Tongue (tissue), 2 donors: ENCODE measurements around the gene TRAF3IP1. TPM values are rescaled to one million over a fixed set of nuclear protein-coding genes. Genes with fewer than 3 reads are reported as not detected.
"Not testable (repeated sequence)": the region's sequence is repeated elsewhere in the genome, so short reads cannot be mapped to it uniquely, and the experiment has no call there.

ENCODE experiments used
- DNase-seq: peaks from one replicate; pipeline ENCODE4 v3.0.0-alpha.2; 2015
- total RNA-seq: library from RNA; depleted of rRNA; stranded (reverse); fragments of >200 nt; gene quantifications from one replicate; pipeline ENCODE4 v1.2.3, GENCODE V29; 2014

TRAF3IP1 gene
- total RNA-seq, 1 donor from 2014 or later, result 3.5 TPM

DNA sequence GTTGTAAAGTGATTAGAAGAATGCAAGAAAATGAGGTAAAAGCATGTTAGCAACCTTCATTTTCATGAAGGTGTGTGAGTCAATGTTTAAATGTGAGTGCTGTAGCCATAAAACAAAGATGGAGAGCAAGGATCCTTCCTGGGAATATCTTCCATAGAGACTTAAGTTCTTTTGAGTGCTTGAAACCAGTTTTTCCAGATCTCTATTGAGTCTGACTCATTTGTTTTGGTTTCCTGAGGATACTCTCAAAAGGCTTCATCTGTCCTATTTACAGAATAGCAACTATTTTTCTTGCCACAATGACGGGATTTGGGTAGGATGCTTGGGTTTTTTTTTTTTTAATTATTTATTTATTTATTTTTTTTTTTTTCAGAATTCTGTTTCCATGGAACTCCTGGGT lies 60.5 kb downstream of the TRAF3IP1 start:
- peak; percentile 43 for DNase-seq

DNA sequence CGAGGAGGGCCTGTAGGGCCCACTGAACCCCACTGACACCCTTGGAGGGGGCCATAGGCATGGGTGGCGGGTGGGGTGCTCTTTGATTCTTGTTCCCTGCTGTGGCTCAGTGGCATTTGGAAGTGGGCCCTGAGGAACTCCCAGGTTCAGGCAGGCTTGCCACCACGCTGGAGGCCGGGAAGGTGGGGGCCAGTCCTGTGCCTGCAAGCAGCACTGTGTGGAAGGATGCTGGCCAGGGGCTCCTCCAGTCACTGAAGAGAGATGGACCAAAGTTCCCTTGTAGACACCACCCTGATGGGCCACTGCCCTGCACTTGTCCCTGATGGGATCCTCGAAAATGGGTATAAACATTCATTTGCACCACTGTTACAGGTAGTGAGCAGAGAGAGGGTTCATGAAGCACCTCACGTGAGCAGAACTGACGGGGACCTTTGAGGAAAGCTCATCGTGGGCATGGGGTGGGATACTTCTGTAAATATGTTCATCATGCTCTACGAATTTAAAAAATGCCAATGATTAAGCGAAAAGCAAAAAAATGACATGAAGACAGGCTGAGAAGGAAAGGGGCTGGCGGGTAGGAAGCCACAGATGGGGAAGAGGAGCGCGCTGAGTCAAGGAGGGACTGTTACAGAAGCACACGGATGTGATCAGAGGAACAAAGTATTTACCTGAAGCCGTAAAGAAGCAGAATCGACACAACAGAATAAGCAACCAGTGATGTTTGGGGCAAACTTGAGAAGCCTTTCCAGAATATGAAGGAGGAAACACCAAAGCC lies 61.2 kb downstream of the TRAF3IP1 start:
- no peak for DNase-seq

DNA sequence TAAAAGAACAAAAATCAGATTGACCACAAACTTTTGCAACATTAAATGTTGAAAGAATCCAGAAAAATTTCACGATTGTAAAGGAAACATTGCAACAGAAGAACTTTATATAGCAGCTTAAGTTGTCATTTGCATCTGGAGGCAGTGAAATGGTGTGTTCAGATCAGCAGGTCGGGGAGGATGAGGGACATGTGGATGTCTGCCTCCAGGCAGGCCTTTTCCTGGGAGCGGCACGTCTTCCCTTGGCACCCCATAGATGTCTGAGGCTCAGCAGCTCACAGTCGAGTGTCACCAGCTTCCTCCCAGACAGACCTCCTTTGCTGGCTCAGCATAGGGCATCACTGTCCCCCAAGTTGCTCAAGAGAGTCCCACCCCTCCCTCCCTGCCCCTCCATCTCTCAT lies 62.1 kb downstream of the TRAF3IP1 start:
- no peak for DNase-seq

DNA sequence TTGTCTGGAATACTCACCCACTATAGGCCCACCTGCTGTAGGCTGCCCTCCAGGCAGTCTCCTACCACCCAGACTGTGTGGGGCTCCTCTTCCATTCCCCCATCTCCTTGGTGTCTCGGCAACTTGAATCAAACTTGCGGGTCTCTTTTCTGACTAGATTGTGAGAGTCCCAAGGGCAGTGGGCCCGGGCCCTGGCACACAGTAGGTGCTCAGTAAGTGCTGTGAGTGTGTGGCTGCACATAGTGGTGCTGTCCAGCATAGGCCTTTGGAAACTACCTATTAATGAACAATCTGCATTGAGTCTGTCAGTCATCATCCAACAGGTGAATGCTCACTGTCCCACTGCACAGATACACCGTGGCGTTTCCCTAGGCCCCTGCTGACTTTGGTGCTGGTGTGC lies 62.8 kb downstream of the TRAF3IP1 start:
- DNase-seq, result no peak

DNA sequence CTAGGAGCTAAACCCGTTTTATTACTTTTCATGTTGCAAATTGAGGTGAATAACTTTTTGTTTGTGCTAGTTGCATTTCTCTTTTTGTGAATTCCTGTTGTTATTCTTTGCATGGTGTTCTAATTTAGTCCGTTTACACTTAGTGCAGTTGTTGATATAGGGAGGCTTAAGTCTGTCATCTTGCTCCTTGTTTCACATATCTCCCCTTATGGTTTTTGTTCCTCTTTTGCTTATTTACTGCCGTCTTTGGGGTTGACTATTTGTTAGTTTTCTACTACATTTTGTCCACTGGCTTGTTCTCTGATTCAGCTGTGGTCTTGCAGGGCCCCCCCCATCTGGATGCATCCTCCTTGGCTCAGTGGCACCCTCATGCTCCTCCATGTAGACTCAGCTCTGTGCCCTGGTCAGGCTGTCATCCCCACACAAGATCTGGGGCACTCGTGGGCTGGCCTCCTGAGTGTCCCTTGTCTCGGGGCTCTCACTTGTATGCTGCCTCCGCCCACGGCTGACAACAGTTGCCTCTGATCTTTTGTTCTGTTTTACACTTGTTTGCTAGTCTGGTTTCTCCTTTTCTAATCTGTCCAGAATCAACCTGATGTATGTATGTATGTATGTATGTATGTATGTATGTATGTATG lies 63.5 kb downstream of the TRAF3IP1 start:
- no peak for DNase-seq

DNA sequence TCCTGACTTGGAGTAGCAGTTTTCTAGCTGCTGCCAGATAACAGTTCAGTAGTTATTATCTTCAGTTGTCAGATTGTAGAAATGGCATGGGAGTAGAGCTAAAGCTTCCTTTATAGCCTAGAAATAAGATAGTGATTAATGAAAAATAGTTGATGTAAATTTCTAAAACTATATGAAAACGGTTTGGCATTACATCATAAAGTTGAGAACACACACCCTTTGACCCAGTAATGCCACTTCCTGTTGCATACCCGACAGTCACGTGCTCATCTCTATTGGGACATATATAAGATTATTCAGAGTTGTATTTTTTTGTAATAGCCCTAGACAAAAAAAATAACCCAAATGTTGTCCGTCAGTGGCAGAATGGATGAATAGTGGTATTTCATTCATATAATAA lies 67.0 kb downstream of the TRAF3IP1 start:
- no peak for DNase-seq

DNA sequence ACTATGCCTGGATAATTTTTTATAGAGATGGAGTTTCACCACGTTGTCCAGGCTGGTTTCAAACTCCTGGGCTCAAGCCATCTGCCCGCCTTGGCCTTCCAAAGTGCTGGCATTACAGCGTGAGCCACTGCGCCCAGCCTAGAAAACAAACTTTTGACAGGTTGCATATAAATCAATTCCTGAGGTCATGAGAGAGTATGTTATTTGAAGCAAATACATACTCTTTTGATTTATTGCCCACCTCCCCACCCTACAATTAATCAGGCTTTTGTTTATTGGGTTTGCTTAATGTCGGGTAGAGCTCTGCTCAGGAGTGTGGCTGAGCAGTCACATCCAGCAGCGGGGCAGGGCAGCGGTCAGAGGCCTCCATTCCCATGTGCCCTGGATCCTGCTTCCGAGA lies 68.5 kb downstream of the TRAF3IP1 start:
- DNase-seq, result no peak

DNA sequence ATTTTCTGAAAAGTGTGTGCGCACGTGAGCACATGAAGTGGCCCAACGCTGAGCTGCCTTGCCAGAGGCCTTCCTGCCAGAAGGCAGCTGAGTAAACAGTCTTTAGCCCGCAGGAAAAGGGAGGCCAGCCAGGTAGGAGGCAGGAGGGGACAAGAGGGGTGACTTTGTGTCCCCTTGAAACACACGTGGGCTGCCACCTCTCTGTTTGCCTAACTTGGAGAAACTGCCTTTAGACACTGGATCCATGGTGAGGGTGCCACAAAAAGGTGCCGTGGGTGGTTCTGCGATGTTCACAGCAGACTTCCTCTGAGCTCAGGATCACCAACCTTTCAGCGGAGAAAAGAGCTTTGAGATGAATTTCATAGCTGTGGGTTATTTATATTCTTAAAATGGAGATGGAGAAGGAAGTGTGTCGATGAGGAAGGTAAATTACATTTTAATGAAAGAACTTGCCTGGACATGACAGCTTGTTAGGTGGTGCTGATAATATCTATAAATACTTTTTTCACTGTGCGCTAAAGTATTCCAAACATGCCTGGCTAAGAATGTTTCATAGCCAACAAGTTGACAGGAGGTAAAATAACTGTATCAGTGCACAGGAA lies 69.8 kb downstream of the TRAF3IP1 start:
- peak; percentile 58 for DNase-seq

DNA sequence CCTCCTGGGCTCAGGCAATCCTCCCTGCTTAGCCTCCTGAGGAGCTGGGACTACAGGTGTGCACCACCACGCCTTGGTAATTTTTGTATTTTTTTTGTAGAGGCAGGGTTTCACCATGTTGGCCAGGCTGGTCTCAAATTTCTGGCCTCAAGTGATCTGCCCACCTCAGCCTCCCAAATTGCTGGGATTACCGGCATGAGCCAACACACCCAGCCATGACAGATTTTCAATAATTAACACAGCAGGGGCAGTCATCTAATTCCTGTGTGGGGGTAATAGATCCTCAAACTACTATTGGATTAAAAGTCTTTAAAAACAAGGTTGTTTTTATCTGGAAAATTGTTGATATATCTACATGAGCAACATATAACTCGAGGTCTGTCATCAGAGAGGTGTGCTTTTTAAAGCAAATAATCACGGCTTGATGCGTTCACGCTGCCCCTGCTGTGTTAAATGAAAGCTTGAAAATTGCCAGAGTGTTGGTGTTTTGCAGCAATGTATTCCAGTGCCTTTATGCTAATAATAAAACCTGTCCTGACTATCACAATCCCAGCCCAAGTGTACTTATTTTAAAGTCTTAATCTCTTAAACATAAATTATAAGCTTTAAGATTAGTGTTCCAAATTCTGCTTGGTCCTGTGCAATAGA lies 70.8 kb downstream of the TRAF3IP1 start:
- DNase-seq, result no peak

DNA sequence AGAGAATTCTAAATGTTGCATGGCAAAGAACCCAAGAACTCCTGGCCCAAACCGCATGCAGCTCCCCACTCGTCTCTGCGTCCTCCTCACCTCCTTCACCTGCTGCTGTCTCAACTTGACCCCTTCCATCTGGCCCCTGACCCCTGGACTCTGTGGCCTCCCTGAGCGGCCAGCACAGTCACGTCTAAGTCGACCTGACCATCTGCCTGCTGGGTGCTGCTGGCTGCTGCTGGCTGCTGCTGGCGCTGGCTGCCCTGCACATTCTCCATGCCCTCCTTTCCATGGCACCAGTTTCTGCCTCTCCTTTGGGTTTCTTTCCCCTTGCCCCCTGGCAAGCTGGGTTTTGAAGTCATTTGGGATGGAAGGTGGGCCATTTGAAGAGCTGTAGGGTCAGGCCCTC lies 76.3 kb downstream of the TRAF3IP1 start:
- DNase-seq, result no peak

DNA sequence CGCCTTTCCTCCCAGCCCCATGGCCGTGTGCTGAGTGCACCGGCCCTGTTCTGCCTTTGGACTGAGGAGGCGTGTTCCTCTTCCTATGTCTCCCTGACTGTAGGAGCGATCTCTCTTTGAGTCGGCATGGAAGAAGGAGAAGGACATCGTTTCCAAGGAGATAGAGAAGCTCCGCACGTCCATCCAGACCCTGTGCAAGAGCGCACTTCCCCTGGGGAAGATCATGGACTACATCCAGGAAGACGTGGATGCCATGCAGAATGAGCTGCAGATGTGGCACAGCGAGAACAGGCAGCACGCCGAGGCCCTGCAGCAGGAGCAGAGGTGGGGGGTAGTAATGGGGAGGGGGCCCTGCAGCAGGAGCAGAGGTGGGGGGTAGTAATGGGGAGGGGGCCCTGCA lies 77.0 kb downstream of the TRAF3IP1 start:
- no peak for DNase-seq

DNA sequence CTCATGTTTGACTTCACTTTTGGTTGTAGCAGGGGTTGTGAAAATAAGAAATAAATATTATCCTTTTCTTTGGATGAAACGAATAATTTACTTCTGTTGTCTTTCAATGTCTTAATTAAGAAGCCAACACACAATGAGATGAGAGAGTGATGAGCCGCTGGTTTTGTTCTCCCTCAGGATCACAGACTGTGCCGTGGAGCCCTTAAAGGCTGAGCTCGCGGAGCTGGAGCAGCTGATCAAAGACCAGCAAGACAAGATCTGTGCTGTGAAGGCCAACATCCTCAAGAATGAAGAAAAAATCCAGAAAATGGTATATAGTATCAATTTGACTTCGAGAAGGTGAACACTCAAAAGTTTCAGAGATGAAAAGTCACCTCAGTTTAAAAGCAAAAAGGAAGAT lies 78.3 kb downstream of the TRAF3IP1 start:
- DNase-seq, result no peak

DNA sequence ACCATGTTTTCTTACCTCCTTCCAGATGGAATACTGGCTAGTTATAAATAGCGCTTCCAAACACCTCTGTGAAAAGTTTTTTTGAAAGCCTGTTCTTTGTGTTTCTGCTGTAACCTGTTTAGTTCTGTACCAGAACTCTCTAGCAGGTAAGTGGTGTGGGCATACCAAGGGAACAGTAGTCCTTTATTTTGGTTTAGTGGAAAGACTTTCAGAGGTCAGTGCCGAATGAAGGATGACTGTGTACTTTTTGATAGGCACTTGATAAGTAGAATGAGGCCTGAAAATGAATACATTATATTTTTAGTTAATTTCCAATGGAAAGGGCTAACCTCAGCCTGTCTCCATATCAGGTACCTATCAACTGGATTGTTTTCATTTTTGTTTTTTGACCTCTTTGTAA lies 78.8 kb downstream of the TRAF3IP1 start:
- DNase-seq, result no peak

DNA sequence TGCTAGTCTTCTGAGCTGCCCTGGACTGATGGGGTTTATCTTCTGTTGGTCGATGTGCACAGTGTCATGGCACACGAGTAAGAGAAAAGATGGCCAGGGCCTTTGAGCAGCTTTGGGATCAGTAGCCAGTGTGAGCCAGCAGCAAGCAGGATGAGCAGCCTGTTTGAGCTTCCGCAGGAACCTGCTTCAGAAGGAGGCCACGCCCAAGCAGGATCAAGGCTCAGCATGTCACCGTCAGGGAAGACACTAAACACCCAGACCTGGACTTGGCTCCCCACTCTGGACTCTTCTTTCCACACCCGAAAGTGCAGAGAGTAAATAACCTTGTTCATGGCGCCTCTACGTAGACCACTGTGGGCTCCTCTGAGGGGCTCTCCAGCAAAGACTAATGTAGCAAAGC lies 81.2 kb downstream of the TRAF3IP1 start:
- DNase-seq, result no peak

DNA sequence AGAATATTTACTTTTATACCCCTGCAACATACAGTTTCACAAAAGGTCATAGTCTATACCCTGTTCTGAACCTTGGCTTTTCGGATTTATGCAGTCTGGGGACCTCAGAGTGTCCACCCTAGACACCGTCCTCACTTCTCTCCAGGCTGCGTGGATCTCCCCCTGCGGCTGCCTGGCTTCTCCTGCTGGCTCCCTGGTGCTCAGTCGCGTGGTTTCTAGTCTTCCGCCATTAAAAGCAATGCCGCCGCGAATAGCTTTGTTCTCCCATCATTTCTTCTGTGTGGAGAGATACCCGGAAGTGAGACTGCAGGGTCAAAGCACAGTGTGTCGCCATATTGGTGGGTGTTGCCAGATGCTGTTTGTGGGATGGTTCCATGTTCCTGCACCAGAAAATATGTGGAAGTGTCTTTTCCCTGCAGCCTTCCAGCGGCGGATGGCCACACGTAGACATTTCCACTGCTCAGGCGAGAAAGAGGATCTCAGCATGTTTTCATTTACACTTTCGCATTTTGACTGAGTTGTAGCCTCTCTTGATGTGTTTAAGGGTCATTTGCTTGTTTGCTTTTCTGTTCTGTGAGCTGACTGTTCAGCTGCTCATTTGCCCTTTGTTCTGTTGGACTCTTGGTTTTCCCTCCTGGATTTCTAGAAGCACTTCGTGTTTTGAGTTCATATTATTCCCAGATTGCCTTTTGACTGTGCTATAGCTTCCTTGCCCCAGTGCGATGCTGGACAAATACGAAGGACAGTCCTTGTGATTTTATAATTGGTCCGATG lies 83.5 kb downstream of the TRAF3IP1 start:
- DNase-seq, result no peak

DNA sequence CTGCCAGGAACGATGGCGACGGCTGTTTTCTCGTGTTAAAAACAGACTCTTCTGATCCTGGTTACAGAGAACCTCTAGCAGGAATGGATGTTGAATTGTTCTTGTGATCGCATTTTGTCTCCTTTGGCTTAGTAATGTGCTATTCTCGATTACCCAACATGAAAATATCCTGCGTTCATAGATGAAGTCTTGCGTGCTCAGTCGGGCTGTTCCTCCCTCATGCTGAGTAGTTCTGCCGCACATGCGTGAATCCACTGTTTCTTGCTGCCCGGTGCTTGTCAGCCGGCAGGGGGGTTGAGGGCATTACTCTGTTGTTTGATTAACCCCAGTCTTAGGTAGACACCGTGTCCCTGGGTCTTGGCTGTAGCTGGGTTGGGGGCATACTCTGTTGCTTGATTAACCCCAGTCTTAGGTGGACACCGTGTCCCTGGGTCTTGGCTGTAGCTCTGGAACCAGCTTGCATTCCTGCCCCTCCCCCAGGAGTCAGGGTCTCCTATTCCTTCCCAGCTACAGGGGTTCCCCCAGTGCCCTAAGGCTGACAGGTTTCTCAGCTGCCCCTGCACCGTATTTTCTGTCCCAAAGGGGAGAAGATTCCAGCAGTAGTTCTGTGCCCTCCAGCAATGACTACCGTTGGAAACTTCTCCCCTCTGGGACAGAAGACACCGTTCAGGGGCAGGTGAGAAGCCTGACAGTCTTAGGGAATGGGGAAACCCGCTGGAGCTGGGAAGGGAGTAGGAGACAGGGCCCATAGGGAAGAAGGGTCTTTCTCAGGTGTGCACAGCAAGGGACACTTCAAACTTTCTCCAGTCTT lies 84.3 kb downstream of the TRAF3IP1 start:
- no peak for DNase-seq

DNA sequence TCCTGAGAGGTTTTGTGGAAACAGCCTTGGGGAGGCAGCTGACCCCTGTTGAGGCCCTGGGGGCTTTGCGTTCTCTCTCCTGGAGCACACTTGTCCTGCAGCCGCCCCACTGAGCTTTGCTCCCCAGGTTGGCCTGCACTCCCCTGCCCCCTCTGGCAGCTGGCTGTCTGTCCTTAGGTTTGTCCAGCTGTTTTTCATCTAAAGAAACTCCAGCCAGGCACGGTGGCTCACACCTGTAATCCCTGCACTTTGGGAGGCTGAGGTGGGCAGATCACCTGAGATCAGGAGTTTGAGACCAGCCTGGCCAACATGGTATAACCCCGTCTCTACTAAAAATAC lies 84.9 kb downstream of the TRAF3IP1 start:
- DNase-seq, result not testable (repeated sequence)

DNA sequence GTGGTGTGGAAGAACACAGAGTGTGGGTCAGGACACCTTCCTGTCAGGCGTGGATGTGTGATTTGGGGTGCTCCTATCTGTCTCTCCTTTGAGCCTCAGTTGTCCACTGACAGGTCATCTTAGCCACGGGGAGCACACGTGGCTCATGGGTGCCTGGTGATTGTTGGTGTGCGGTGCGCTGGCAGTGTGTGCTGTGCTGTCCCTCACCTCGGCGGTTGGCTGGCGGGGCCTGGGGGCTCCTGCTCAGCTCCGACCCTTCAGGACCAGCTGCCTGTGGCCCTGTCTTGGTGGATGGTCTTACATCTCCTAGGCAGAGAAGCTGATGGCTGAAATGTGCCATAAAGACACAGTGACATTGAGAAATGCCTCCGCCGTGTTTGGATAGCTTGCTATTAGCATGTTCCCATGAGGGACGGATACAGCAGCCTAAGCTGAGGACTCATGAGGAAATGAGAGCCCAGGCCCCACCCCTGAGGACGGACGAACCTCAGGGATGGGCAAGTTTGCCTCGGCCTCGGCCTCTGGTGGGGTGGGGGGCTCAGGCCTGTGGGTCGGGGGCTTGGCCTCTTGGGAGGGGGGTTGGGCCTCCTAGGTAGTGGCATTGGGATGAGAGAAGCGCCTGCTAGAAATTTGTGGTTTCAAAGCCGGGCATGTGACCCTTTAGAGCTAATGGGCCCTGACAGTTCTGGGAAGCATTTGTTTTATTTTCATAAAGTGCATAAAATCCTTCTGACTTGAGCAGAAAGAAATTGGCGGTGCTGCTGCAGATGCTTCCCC lies 86.1 kb downstream of the TRAF3IP1 start:
- DNase-seq, result no peak

DNA sequence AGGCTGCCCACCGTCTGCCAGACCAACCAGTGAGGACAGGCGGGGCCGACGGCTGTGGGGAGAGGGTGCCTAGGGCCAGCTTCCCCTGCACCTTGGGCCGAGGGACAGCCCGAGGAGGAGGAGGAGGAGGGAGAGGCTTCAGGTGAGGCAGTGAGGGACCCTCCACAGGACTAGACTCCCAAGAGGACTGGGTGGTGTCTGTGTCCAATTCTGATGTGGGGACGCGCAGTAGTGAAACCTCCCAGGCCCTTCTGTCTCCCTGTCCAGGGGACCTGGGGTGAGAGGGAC lies 86.6 kb downstream of the TRAF3IP1 start:
- DNase-seq, result no peak

DNA sequence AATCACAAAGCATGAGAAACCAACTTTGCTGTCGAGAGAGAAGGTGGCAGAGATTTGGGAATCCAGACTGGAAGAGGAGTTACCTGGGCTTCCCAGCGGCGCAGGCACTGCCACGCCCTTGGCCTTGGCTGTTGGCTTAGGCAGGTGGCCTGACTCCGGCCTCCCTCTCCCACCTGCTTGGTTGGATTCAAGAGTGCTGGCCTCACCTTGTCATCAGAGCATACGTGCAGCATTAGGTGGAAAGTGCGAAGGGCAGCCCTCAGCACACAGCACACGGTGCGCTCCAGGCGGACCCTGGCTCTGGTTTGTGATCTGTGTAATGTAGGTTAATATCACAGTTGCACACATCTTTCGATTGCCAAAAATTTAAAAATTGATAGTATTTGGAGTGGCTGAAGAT lies 87.2 kb downstream of the TRAF3IP1 start:
- no peak for DNase-seq
